ENCODE results near the gene ACBD4.

- no peak for TF ChIP-seq CTCF (conservative IDR thresholded peaks at IDR 0.05; ENCODE audit: low read length)
- TF ChIP-seq EZH2phosphoT487 (IDR thresholded peaks at IDR 0.05; ENCODE audit: borderline replicate concordance) = no peak
Observed at GRCh38 chr17:45170280-45170930, 34.9 kb downstream of the ACBD4 start.

Data from Loucy (cell line).